Mucosa of stomach (tissue), 1 donor: ENCODE measurements around the gene GNAI2.
A peak's percentile ranks its signal among the peaks of the same experiment; 100 is the strongest.
"Not testable (repeated sequence)": the region's sequence is repeated elsewhere in the genome, so short reads cannot be mapped to it uniquely, and the experiment has no call there.

Source experiments
- H3K27me3 ChIP-seq: one replicate; pipeline ENCODE4 v1.7.0; 2013; ENCODE audit warnings: mild to moderate bottlenecking, low read length; ENCODE audit not compliant: control insufficient read depth, insufficient read depth
- H3K36me3 ChIP-seq: one replicate; pipeline ENCODE4 v1.7.0; 2013; ENCODE audit warnings: low read length; ENCODE audit not compliant: control insufficient read depth, insufficient read depth
- H3K4me1 ChIP-seq: one replicate; pipeline ENCODE4 v1.7.0; 2013; ENCODE audit warnings: mild to moderate bottlenecking, low read length; ENCODE audit not compliant: control insufficient read depth, insufficient read depth
- H3K4me3 ChIP-seq: one replicate; pipeline ENCODE4 v1.7.0; 2013; ENCODE audit warnings: low read length
- H3K9ac ChIP-seq: one replicate; pipeline ENCODE4 v1.7.0; 2013; ENCODE audit warnings: mild to moderate bottlenecking, low read length, moderate library complexity
- H3K9me3 ChIP-seq: one replicate; pipeline ENCODE4 v1.7.0; 2013; ENCODE audit warnings: mild to moderate bottlenecking, low read length, moderate library complexity; ENCODE audit not compliant: control insufficient read depth
- donor health status: Pancreatic carcinoma.

Gene GNAI2

GRCh38 chr3:50219285-50219684, 16.7 kb upstream of the GNAI2 start:
- Histone ChIP-seq H3K36me3 (no peaks in the 10 kb centered on the region), H3K4me1 (peaks cover 4% of the 10 kb centered on the region), H3K27me3 (peaks cover 2% of the 10 kb centered on the region), H3K9me3 (no peaks in the 10 kb centered on the region), H3K4me3 (no peak overlapping the region), H3K9ac (no peak overlapping the region)

GRCh38 chr3:50220109-50220508, 15.9 kb upstream of the GNAI2 start:
- H3K27me3 ChIP-seq = peaks cover 2% of the 10 kb centered on the region
- no peaks in the 10 kb centered on the region for H3K9me3 ChIP-seq
- H3K36me3 ChIP-seq = no peaks in the 10 kb centered on the region
- no peak overlapping the region for H3K4me3 ChIP-seq
- H3K4me1 ChIP-seq = peaks cover 4% of the 10 kb centered on the region
- no peak overlapping the region for H3K9ac ChIP-seq

- Histone ChIP-seq H3K9me3 (no peaks in the 10 kb centered on the region), H3K36me3 (no peaks in the 10 kb centered on the region), H3K4me1 (peaks cover 7% of the 10 kb centered on the region), H3K27me3 (peaks cover 2% of the 10 kb centered on the region), H3K9ac (no peak overlapping the region), H3K4me3 (no peak overlapping the region)
Measured at GRCh38 chr3:50221051-50221410, 15.0 kb upstream of the GNAI2 start.

- no peaks in the 10 kb centered on the region for H3K36me3 ChIP-seq
- H3K9me3 ChIP-seq = no peaks in the 10 kb centered on the region
- H3K9ac ChIP-seq = no peak overlapping the region
- H3K4me3 ChIP-seq = no peak overlapping the region
- peaks cover 12% of the 10 kb centered on the region for H3K4me1 ChIP-seq
- H3K27me3 ChIP-seq = peaks cover 2% of the 10 kb centered on the region
Measured at GRCh38 chr3:50221411-50222168, 14.4 kb upstream of the GNAI2 start.

- peaks cover 2% of the 10 kb centered on the region for H3K27me3 ChIP-seq
- no peak overlapping the region for H3K4me3 ChIP-seq
- no peak overlapping the region for H3K9ac ChIP-seq
- H3K36me3 ChIP-seq = no peaks in the 10 kb centered on the region
- peaks cover 18% of the 10 kb centered on the region for H3K4me1 ChIP-seq
- no peaks in the 10 kb centered on the region for H3K9me3 ChIP-seq
Measured at GRCh38 chr3:50222169-50222528, 13.9 kb upstream of the GNAI2 start.

GRCh38 chr3:50224639-50225038, 11.4 kb upstream of the GNAI2 start:
- H3K27me3 ChIP-seq = no peaks in the 10 kb centered on the region
- H3K4me3 ChIP-seq = no peak overlapping the region
- no peaks in the 10 kb centered on the region for H3K36me3 ChIP-seq
- H3K9ac ChIP-seq = no peak overlapping the region
- peaks cover 24% of the 10 kb centered on the region for H3K4me1 ChIP-seq
- H3K9me3 ChIP-seq = no peaks in the 10 kb centered on the region

GRCh38 chr3:50226888-50227389, 9.1 kb upstream of the GNAI2 start:
- Histone ChIP-seq H3K4me1 (peaks cover 29% of the 10 kb centered on the region), H3K36me3 (no peaks in the 10 kb centered on the region), H3K4me3 (peak overlapping the region; percentile 6), H3K9ac (peak overlapping the region; percentile 66), H3K9me3 (no peaks in the 10 kb centered on the region), H3K27me3 (no peaks in the 10 kb centered on the region)

GRCh38 chr3:50227390-50228183, 8.4 kb upstream of the GNAI2 start:
- Histone ChIP-seq H3K4me3 (peak overlapping the region; percentile 72), H3K9me3 (no peaks in the 10 kb centered on the region), H3K36me3 (no peaks in the 10 kb centered on the region), H3K4me1 (peaks cover 29% of the 10 kb centered on the region), H3K27me3 (no peaks in the 10 kb centered on the region), H3K9ac (peak overlapping the region; percentile 66)

- Histone ChIP-seq H3K4me3 (peak overlapping the region; percentile 72), H3K4me1 (peaks cover 29% of the 10 kb centered on the region), H3K9ac (peak overlapping the region; percentile 66)
- not testable (repeated sequence) for H3K36me3 ChIP-seq, H3K27me3 ChIP-seq, H3K9me3 ChIP-seq
Measured at GRCh38 chr3:50228184-50228763, 7.7 kb upstream of the GNAI2 start.

GRCh38 chr3:50229490-50229889, 6.5 kb upstream of the GNAI2 start:
- Histone ChIP-seq H3K4me1 (peaks cover 30% of the 10 kb centered on the region), H3K36me3 (no peaks in the 10 kb centered on the region), H3K9ac (no peak overlapping the region), H3K27me3 (no peaks in the 10 kb centered on the region), H3K4me3 (no peak overlapping the region), H3K9me3 (no peaks in the 10 kb centered on the region)

GRCh38 chr3:50230104-50230793, 5.8 kb upstream of the GNAI2 start:
- no peaks in the 10 kb centered on the region for H3K9me3 ChIP-seq
- no peak overlapping the region for H3K4me3 ChIP-seq
- no peaks in the 10 kb centered on the region for H3K27me3 ChIP-seq
- no peak overlapping the region for H3K9ac ChIP-seq
- H3K4me1 ChIP-seq = peaks cover 38% of the 10 kb centered on the region
- H3K36me3 ChIP-seq = no peaks in the 10 kb centered on the region

GRCh38 chr3:50230794-50231125, 5.2 kb upstream of the GNAI2 start:
- H3K9ac ChIP-seq = no peak overlapping the region
- H3K36me3 ChIP-seq = no peaks in the 10 kb centered on the region
- H3K4me3 ChIP-seq = no peak overlapping the region
- no peaks in the 10 kb centered on the region for H3K9me3 ChIP-seq
- H3K4me1 ChIP-seq = peaks cover 43% of the 10 kb centered on the region
- H3K27me3 ChIP-seq = no peaks in the 10 kb centered on the region
